Glomerular endothelial cell (primary cell): ENCODE results near the gene EXOC6B. TPM values are rescaled to one million over a fixed set of nuclear protein-coding genes. Genes with fewer than 3 reads are reported as not detected.
A peak's percentile ranks its signal among the peaks of the same experiment; 100 is the strongest.

Source experiments
- DNase-seq: peaks from one replicate; pipeline ENCODE4 v3.0.0-alpha.2; 2011; ENCODE audit warnings: low read depth, low spot score; ENCODE audit errors: extremely low read depth
- total RNA-seq: library from RNA; depleted of rRNA; stranded (reverse); fragments of >200 nt; gene quantifications from 2 replicates; pipeline ENCODE4 v1.2.3, GENCODE V29; 2015

The EXOC6B gene
- total RNA-seq, 1 donor from 2014 or later, result 35.1 TPM

DNA sequence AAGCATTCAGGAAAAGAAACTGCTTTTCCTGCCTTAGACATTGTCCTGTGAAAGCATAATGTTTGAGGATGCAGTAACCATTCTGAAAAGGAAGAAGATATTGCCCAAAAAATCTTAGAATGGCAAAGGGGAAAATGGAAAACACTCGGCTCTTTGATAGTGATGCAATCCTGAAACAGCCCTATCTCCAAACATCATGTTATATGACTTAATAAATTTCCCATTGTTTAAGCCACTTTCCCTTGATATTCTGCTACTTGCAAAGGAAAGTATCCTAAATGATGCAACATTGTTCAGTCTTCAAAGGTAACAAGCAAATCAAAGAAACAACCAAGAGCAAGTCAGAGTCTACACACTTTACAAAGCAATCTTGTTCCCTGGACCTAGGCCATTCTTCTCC, 78.5 kb downstream of the EXOC6B start:
- no peak for DNase-seq

DNA sequence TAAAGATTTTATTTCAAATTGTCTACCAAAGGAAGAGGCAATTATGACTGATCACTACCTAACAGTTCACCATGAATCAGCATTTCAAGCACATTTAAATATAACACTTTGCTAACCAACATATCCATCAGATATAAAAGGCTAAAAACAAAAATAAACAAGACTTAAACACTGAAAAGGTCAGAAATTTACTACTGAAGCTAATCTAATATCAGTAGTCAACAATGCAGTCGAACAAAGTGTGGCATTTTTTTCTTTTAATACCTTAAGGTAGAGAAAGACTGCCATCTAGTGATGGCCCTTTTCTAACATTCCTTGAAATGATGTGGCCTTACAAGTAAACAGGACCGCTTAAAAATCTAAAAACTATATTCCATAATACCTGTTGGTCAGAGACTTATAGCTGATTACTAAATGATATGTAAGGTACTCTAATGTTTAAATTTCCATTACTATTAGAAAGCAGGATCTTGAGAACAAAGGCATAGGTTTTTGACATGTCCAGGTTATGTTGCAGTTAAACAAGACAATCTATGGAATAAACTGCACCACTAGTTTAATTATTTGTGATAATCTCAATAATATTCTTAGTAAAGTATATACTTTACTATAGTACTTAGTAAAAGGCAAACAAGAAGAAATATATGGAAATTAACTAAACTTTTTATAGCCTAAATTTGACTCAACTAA, 80.0 kb downstream of the EXOC6B start:
- DNase-seq, result peak; percentile 71

DNA sequence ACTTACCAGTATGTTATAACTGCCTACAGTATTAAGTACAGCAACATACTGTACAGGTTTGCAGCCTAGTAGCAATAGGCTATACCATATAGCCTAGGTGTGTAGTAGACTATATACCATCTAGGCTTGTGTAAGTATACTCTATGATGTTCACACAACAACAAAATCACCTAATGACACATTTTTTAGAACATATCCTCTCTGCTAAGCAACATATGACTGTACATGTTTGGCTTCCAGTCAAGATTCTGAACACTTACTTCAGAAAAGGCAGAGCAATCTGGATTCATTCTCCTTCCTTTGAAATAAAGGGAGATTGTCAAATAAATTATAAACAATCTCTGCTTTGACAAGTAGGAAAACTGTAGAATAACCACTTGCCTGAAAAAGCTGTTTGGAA, 81.8 kb downstream of the EXOC6B start:
- DNase-seq, result no peak

DNA sequence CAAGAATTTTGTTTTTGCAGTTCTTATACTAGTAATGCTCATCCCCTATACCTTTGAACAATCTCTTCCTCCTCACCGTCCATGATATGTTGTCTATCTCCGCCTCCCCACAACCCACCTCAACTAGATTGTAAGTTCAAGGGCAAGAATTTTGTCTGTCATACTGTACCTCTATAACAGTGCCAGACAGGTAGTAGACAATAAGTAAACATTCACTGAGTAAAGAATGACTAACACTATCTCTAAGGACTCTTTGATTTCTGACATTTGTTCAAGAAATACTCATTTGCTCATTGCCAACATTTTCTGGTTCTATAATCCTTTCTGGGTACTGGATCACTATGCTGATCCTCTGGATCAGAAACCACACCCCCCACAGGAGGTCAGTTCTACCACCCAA, 82.4 kb downstream of the EXOC6B start:
- DNase-seq, result no peak

DNA sequence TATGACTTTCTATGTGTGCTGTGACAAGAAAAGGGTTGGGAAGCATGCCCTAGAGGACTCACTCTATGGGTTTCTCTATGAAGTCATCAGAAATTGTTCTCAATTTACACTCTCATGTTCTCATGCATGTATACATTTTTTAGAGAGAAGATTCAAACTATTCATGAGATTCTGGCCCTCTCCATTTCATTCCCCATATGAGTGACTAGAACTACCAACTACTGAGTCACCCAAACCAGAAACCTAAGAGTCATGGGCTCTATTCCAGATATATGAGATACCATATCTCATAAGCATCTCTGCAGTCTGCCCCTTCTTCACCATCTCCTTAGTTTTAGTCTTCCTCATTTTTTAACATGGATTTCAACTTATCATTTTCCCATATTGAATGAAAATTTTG, 87.7 kb downstream of the EXOC6B start:
- no peak for DNase-seq

GRCh38 chr2:72734432-72734831, 91.4 kb downstream of the EXOC6B start:
- no peak for DNase-seq

DNA sequence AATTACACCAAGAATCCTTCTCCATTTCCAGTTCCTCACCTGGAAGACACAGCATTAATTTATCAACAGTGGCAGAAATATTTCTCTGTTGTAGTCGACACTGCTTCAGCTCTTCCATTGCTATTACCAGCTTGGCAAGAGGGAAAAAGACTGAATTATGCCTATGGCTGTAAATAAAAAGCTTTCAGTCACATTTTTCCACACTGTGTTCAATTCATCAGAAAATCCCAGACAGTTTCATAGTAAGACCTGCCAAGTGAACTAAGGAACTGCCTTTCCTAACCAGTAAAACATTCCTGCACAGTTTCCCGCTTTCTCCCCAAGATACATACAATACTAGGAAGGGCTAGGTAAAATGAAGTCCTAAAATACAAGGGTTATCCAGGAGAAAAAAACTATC, 94.7 kb downstream of the EXOC6B start:
- DNase-seq, result no peak

GRCh38 chr2:72727356-72727755, 98.5 kb downstream of the EXOC6B start:
- no peak for DNase-seq

DNA sequence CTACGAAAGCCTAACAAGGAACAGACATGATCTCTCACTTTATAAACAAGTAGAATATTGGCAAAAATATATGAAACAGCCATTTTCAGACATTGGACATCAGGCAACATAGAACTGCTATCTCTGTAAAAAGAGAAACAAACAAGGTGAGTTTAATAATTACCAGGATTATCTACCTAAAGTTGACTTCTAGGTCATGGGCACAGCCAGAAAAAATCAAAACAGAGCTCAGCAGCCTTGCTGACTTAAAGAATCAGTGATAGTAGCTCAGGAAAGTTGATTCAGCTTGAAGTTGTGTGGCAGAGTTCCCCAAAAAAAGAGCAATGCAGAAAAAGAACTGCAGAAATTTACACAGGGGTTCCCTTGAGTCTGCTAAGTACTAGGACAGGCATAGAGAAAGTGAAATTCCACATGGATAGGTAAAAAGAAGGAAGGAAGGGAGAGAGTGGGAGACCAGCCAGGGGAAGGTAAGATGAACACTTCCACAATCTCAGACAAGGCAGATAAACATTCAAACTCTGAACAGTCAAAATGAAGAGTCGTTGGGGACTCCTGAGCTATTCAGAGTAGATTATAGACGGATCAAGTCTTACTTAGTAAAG, 102.0 kb downstream of the EXOC6B start:
- no peak for DNase-seq

GRCh38 chr2:72722492-72723070, 103.3 kb downstream of the EXOC6B start:
- DNase-seq, result no peak

DNA sequence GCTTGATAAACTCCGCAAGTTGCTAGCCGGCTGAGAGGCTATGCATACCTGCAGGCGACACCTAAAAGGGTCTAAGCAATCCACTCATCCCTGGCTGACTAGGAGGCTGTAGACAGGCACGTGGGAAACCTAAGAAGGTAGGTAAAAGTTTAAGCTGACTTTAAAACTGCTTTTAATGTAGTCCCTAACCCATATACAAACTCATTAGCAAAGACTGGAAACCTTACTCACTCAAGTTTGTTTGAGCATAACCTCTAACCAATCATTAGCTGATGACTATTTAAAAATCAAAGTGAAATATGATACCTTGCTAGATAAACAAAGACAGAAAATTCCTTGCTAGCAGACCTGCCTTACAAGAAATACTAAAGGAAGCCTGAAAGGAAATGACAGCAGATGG, 106.4 kb downstream of the EXOC6B start:
- DNase-seq, result peak; percentile 77

- DNase-seq, result no peak
These were observed 107.0 kb downstream of the EXOC6B start for GRCh38 chr2:72718876-72719275.

DNA sequence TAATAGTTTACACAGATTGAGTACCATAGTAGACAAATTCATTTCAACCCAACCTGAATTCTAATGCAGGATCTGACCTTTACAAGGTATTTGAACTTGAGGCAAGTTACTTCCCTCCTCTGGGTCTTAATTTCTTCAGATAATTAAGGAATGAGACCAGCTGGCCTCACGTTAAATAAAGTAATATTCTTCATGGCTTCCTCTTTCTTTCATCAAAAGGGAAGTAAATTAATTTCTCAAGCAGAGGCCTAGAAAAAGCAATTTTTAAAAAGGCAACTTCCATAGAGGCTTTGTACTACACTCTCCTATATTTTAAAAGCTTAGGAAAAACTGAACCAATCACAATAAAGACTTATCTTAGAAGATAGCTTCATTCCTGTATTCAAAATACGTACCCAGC, 109.2 kb downstream of the EXOC6B start:
- DNase-seq, result no peak

- DNase-seq, result no peak
These were observed 112.0 kb downstream of the EXOC6B start for GRCh38 chr2:72713857-72714256.

GRCh38 chr2:72712977-72713376, 112.9 kb downstream of the EXOC6B start:
- no peak for DNase-seq

DNA sequence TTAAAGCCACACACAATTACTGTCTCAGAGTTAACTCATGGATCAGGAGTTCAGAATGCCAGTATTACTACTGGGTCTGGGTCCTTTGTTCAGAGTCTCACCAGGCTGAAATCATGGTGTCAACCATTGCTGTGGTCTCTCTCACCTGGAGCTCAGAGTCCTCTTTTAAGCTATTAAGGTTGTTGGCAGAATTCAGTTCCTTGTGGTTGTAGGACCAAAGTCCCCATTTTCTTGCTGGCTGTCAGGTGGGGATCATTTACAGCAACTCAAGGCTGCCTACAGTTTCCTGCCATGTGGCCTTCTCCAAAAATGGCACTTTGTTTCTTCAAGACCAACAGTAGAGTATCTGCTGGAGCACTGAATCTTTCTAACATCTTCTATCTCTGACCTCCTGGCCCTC, 113.5 kb downstream of the EXOC6B start:
- no peak for DNase-seq

DNA sequence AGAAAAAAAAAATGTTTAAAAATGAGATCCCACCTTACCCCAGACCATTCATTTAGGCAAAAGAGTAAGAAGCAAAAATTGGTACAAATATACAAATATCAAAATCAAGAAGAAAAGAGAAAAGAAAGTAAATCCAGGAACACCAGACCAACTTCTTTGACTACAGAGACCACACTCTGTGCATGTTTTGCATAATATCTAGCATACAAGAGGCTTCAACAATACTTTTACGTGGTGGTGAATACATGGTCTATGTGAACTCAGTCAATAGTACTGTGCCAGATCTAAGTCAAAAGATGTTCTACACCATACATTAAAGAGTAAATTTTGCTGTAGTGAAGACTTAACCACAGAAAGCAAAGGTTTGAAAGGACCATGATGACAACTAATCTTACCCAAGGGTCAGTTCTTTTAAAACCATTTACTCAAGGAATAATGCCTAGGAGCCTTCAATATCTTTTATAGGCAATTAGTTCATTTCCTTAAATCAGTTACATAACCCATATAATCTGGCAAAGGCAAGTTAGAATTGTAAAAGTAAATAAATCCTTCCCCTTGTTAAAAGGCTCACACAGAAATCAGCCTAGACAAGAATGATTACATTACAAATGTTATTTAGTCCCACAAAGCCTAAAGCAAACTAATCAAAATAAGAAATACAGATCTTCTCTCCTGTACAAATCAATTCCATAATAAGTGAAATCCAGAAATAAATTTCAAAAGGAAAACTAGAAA, 115.2 kb downstream of the EXOC6B start:
- no peak for DNase-seq

DNA sequence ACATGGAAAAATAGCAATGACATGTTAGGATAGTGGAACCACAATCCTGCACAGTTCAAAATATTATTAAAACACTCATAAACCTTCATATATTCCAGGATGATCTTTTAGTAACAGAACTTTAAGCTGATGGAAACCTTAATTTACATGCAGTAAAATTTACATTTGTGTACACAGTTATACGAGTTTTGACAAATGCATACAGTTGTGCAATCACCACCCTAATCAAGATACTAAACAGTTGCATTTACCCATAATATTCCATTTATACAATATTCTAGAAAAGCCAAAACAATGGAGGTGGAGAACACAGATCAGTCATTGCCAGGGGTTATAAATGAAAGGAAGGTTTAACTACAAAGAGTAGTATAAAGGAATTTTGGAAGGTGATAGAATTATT, 117.6 kb downstream of the EXOC6B start:
- no peak for DNase-seq

- no peak for DNase-seq
These were observed 127.5 kb downstream of the EXOC6B start for GRCh38 chr2:72698300-72698699.

DNA sequence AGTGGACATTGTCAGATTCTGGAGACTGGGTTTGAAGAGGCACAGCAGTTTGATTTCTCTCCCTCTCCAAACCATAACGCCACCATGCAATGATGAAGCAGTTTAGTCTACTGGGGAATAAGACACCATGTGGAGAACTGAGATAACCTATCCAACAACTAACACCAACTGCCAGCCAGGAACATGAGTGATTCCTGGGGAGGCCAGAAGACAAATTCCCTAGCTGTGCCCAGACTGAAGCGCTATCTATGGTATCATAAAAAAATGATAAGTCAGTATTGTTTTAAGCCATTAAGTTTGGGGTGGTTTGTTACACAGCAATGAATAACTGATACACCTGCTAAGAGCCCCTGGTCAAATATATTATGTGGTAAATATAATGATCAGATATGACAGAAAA, 129.3 kb downstream of the EXOC6B start:
- DNase-seq, result no peak

- DNase-seq, result no peak
These were observed 130.2 kb downstream of the EXOC6B start for GRCh38 chr2:72695676-72696075.
